Stimulated activated CD4-positive, alpha-beta T cell treated with anti-CD3 and anti-CD28 coated beads, Interleukin-12 subunit alpha, Interleukin-12 subunit beta, amount 100 ng/mL, for 48 hours (primary cell): ENCODE results near the gene BANF1.
A peak's percentile ranks its signal among the peaks of the same experiment; 100 is the strongest.

ENCODE experiments used
- DNase-seq, 3 donors: peaks; one replicate each; pipeline ENCODE4 v3.0.0-alpha.2; 2020; ENCODE audit warnings: low read depth in 2 of 3, low spot score in 1 of 3

BANF1 gene

DNA sequence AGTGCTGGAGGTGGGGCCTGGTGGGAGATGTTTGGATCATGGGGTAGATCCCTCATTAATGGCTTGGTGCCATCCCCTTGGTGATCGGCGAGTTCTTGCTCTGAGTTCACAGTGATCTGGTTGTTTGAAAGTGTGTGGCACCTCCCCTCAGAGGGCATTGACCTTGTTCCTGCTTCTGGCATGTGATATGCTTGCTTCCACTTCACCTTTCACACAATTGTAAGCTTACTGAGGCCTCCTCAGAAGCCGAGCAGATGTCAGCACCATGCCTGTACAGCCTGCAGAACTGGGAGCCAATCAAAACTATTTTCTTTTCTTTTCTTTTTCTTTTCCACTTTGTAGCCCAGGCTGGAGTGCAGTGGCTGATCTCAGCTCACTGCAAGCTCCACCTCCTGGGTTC, 35.0 kb downstream of the BANF1 start:
- DNase-seq = no peak

DNA sequence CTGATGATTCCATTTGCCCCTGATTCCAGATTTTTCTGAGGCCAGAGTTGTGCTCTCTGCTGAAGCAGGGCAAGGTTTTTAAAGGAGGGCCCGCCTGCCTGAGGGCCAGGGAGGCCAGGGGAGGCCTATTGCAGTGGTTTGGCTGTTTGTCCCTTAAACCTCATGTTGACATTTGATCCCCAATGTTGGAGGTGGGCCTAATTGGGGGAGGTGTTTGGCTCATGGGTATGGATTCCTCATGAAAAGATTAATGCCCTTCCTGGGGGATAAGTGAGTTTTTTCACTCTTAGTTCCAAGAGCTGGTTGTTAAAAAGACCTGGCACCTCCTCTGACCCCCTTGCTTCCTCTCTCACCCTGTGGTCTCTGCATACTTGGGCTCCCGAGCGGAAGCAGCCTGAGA, 37.5 kb downstream of the BANF1 start:
- DNase-seq = no peak

DNA sequence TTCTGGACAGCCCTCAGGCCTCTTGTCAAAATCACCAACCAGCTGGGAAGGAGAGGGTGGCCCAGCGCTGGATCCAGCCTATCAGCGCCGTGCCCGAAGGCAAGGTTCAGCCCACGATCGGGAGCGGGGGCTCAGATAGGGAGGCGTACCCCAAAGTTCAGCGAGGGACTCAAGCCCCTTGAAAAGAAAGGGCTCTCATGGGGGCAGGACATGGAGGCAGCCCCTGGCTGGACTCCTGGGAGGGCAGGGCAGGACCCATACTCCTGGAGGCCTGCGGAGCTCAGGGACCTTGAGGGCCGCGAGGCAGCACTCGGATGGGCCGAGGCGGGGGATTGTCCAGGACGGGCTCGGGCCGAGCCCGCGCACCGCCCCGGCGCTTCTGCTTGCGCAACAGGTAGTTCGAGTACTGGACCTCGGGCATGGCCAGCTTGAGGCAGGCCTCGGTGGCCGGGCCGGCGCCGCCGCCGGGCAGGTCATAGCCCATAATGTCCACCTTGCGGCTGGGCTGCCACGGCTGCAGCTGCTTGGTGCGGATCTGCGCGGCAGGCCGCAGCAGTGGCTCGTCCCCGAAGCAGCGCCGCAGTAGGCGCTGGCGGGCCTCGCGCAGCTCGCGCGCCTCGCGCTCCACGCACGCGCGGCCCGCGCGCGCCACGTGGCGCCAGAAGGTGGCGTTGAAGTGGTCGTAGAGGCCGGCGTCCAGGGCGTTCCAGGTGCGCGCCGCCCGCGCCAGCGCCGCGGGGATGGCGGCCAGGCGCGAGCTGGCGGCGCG, 40.1 kb downstream of the BANF1 start:
- DNase-seq = no peak

DNA sequence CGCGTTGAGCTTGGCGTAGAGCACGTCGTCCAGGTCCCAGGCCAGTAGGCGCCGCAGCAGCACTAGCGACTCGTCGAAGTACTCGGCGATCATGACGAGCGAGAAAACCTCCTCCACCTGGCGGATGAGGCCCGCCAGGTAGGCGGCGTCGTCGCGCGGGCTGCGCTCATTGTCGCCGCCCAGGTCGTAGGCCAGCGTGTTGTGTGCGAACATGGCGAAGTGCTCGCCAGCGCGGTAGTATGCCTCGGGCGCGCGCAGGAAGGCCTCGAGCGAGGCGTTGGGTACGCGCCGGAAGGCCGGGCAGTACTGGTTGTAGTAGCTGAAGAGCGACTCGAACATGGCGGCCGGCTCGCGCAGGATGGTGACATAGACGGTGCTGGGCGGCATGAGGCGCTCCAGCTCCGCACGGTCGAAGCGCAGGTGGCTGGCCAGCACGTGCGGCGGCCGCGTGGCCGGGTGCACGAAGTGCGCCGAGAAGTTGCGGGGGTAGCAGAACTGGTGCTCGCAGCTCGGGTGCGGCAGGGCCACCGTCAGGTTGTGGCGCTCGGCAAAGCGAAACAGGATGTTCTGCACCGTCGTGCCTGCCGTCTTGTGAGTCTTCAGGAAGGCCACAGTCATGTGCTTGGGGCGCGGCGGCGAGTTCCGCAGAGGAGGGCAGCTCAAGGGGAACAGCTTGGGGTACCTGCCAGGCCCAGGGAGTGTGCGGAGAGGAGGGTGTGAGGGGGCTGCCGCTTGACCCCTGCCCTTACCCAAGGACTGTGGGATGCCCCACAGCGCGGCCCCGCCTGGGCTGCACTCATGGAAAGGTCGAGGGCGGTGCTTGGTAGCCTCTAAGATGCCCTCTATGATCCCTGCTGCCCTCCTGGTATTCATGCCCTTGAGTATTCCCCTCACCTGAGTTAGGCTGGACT, 40.9 kb downstream of the BANF1 start:
- DNase-seq = no peak

DNA sequence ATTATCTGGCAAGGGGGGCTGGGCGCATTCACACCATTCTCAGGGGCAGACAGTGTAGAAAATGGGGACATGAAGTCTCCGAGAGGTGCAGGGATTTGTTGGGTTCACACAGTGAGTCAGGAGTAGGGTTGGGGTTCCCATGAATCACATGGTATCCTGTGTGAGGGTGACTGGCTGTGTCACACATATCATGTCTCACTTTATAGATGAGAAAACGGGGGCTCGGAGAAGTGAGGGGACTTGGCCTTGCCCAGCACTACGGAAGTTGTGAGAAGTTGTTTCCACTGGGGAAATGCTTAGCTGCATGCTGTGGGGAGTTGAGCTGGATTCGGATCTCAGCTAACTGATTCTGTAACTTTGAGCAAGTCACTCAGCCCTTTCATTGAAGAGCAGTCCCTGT, 42.5 kb downstream of the BANF1 start:
- no peak for DNase-seq

DNA sequence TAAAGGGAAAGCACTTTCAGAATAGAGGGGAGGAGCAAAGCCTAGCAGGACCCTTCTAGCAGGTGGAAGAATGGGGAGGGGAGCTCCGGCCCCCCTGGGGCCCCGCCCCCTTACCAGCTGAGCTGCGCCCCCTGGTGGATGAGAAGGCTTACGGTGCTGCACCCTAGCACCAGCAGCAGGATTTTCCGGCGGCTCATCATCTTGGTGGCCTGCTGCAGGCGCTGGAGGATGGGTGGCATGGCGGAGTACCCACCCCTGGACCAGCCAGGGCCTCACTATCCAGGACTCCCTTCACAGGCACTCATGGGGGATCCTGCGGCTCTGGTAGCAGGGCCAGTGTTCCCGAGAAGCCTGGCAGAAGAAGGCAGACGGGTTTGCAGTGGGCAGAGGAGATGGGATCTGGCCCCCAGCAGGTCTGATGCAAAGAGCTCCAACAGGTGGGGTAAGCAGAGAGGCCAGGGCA, 42.9 kb downstream of the BANF1 start:
- peak; percentile 67 to 87 (median 77) for DNase-seq

DNA sequence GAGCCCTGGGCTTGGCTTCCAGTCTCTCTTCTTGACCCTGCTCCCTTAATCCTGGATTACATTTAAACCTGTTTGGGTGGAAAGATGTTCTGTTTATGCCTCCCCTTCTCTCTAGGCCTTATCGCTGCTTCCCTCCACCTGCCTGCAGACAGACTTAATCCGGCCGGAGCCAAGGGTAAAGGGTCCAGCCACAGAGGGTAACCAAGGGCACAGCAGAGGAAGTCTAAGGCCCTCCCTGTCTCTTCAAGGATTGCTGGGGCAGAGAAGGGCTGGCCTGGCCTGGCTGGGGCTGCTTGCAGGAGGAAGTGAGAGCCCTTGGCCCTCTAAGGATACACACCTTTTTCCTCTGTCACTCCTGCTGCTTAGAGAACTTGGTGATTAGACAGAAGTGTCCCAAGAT, 44.6 kb downstream of the BANF1 start:
- DNase-seq = no peak

DNA sequence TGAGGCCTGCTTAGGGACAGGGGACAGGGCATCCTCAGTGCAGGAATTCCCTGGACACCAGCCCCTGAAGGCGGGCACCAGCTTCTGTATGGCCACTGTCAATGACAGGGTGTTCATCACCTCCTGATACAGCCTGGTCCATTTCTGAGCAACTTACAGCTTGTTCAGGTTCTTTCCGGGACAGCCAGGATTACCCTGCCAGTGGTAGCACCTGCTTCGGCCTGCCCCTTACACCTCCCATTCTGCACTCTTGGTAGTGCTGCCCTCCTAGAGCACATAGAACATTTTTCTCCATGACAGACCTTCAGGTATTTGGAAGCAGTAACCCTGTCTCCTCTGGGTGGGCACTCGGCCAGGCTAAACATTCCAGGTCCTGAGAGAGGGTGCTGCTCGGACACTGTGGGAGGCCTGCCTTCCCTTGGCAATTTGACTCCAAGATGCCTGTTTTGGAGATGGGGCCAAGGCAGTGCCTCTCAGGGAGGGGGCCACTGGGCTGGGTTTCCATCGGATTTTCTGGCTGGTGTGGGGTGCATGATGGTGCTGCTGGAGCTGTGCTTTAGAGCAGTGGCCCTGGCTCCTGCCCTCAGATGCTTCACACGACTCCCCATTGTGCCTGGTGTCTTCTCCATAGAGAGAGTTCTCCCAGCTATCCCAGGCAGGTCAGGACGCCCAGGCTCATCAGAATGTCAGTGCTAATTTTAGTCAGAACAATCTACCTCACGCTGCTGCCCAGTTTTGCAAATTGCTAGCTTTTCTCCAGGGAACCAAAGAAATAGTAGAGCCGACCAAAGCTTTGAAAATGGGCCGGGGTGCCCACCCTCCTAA, 45.5 kb downstream of the BANF1 start:
- DNase-seq = no peak

DNA sequence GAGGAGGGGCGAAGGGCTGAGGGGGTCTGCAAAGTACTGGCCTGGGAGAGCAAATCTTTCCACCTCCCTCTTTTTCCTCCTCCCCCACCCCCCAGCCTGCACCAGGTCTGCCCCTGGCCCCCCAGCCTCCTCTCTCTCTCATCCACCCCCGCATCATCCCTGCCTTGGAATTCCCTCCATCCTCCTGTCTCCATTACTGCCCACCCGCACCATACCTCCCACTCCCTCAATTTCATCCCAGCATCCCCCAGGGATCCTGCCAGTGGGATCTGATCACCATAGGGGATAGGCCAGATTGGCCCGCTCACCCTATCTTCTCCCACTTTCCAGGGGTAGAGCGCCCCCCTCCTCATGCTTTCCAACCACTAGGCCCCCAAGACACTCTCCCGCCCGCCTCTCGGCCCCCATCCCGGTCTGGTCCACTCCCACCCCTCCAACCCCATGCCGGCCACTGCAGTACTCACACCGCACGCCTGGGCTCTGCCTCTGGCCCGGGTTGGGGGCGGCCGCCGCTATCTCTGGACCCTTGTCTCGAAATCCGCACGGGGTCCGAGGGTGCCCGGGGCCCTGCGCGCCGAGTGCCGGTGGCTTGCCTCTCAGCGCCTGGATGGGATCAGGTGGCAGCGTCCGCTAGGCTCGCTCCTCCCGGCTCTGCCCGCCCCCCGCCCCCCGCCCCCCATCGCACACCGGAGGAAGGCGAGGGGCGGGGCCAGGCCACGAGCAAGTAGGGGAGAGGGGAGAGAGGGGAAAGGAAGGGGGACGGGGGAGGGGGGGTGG, 46.4 kb downstream of the BANF1 start, which contains the start of gene GAL3ST3:
TSS of gene GAL3ST3 (minus strand) at position 615 of the 777 bp plus-strand sequence. CDS start 3,746 bp downstream, outside the sequence.
- DNase-seq = no peak

DNA sequence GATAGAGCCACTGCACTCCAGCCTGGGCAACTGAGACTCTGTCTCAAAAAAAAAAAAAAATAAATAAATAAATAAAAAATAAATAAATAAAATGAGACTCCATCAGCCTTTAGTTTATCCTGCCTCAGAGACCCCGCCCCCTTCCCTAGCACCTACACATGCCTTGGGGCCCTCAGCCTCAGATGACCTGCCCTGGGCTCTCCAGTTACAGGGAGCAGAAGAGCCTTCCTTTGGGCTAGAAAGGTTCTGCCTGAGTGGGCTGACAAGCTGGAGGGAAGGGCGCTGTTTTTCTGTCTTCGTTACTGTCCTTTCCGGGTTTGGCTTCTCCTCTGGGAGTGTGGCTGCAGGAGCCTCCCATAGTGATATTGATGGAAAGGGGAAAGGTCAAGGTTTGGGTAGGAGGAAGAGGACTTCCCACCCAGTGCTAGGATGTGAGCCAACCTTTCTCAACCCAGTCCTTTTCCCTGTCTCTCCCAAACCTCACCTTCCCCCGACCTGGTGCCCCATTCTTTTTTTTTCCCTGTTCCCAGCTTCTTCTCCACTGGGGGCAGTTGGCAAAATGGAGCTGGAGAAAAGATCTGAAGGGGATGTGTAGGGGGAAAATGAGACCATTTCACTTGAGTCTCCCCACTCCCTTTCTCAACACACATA, 48.4 kb downstream of the BANF1 start:
- DNase-seq = no peak

DNA sequence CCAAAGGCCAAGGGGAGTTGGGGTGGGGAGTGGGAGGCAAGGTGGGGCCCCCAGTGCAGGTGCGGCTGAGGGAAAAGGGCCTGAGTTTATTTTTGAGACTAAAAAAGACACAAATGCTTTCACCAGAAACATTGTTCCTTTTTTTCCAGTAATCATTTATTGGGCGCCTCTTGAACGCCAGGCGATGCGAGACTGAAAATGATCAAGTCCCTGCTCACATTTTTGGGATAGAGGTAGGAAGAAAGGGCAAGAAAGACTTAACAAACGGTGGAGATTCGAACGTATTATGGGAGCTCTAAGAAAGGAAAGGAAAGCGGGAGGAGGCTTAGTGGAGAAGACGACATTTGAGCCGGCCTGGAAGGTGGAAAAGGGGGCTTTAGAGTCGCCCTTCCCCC, 49.1 kb downstream of the BANF1 start:
- no peak for DNase-seq

DNA sequence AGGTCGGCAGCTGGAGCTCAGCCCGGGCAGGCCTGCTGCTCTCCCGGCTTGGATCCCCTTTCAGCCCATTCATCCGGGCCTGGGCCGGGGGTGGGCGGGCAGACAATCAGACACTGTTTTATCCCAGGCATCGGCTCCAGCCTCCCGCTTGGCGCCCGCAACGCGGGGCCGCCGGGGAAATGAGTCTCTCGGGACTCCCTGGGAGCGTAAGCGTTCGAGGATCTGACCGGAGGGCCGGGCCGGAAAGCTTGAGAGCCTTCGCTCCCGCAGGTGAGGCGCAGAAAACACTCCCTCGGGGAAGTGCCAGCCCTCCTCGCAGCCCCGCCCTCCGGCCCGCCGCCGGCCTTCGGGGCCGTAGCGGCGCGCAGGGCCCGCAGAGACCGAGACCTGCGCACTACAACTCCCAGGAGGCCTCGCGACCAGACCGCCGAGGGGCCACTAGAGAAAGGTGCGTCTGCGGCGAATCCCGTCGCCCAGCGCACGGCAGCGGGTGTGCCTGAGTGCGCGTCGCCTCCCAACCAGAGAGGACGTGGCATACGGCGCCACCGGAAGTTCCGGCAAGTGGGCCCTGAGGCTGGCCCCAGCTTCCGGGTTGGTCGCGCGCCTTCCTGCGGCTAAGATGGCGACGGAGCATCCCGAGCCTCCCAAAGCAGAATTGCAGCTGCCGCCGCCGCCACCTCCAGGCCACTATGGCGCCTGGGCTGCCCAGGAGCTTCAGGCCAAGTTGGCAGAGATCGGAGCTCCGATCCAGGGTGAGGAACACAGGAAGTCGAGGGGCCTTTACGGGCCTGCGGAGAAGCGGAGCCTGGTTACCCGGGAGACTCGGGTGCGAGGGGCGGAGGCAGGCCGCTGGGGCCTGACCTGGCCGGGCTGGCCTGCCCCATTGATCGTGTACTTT, 49.7 kb downstream of the BANF1 start, which contains the start of gene SF3B2:
TSS of gene SF3B2 (plus strand) at position 599 of the 898 bp plus-strand sequence. CDS start at position 620, 21 bp downstream.
- peak; percentile 90 to 96 (median 95) for DNase-seq

DNA sequence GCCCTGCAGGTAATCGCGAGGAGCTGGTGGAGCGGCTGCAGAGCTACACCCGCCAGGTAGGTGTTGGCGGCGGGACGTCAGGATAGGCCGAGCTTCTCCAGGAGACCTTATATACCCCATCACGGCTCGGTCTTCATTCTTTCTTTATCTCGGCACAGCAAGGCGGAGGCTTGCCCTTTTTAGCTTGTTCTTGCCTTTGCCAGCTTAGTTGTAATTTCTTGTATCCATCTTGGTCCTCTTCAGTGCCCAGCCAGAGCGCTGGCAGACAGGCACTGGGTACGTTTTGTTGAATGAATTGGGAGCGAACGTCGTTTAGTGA, 50.3 kb downstream of the BANF1 start:
- no peak for DNase-seq
